Caco-2 (cell line): ENCODE measurements around the gene PDE4D. TPM values are rescaled to one million over a fixed set of nuclear protein-coding genes. Genes with fewer than 3 reads are reported as not detected.
"Not testable (repeated sequence)": the region's sequence is repeated elsewhere in the genome, so short reads cannot be mapped to it uniquely, and the experiment has no call there.

Experiments
- BruUV-seq: library from RNA; stranded (reverse); fragments of 400-500 nt; replicated peaks from 2 replicates; lab custom pipeline; 2021; lab: Mats Ljungman, UMichigan
- CTCF ChIA-PET: fragments of 300-600 bp; sonication (Branson Sonifier 250); formaldehyde crosslinking; loops from one replicate; lab custom pipeline; 2022; ENCODE audit warnings: antibody characterized with exemption; lab: Charles Lee
- POLR2A ChIA-PET: fragments of 300-600 bp; sonication (Branson Sonifier 250); formaldehyde crosslinking; loops from one replicate; lab custom pipeline; 2022; ENCODE audit warnings: antibody characterized with exemption; lab: Charles Lee
- DNase-seq, 2 experiments: peaks; one replicate each; pipeline versions ENCODE4 v3.0.0 to v3.0.0-alpha.2; 2020 to 2022
- H3K27me3 ChIP-seq: replicated peaks from 2 replicates; pipeline ENCODE4 v1.6.0; 2011; ENCODE audit warnings: low read length; ENCODE audit not compliant: control insufficient read depth, insufficient read depth
- H3K36me3 ChIP-seq: 2 replicates; pipeline ENCODE4 v1.5.1; 2011; ENCODE audit warnings: low read length; ENCODE audit not compliant: control insufficient read depth, insufficient read depth
- H3K4me1 ChIP-seq: fragments of 250-450 bp; sonication (Bioruptor Pico); 2 replicates; pipeline ENCODE4 v1.5.1; 2020; ENCODE audit warnings: mild to moderate bottlenecking
- H3K4me3 ChIP-seq: 2 replicates; pipeline ENCODE4 v1.5.1; 2011; ENCODE audit warnings: low read depth, mild to moderate bottlenecking, control low read depth, low read length
- H3K9me3 ChIP-seq: fragments of 250-450 bp; sonication (Bioruptor Pico); 2 replicates; pipeline ENCODE4 v1.5.1; 2020; ENCODE audit warnings: mild to moderate bottlenecking, moderate library complexity
- H3K27ac Mint-ChIP-seq: one replicate; pipeline ENCODE4 v1.8.0; 2022; ENCODE audit warnings: mixed read lengths; ENCODE audit not compliant: unreplicated experiment
- H3K27me3 Mint-ChIP-seq: one replicate; pipeline ENCODE4 v1.8.0; 2022; ENCODE audit warnings: mixed read lengths; ENCODE audit not compliant: insufficient read depth, unreplicated experiment
- H3K36me3 Mint-ChIP-seq: one replicate; pipeline ENCODE4 v1.8.0; 2022; ENCODE audit warnings: mild to moderate bottlenecking, mixed read lengths; ENCODE audit not compliant: insufficient read depth, unreplicated experiment
- H3K4me1 Mint-ChIP-seq: one replicate; pipeline ENCODE4 v1.8.0; 2022; ENCODE audit warnings: low read depth, mixed read lengths; ENCODE audit not compliant: unreplicated experiment
- H3K4me3 Mint-ChIP-seq: one replicate; pipeline ENCODE4 v1.8.0; 2022; ENCODE audit warnings: mild to moderate bottlenecking, moderate library complexity, mixed read lengths; ENCODE audit not compliant: unreplicated experiment
- H3K9me3 Mint-ChIP-seq: one replicate; pipeline ENCODE4 v1.8.0; 2022; ENCODE audit warnings: mixed read lengths; ENCODE audit not compliant: unreplicated experiment
- intact Hi-C: fragments of 100-400 bp; cut with micrococcal nuclease; formaldehyde crosslinking; loops from one replicate; pipeline ENCODE4 v1.10.0; 2022; ENCODE audit not compliant: unreplicated experiment
- total RNA-seq: library from RNA; stranded (reverse); gene quantifications from 2 replicates; pipeline ENCODE4 v1.2.3, GENCODE V29; 2022
- TF ChIP-seq, protein P1 (sequence below), 2 experiments: fragments of 200-600 bp in 1 of 2; IDR thresholded peaks; 1 replicate in 1 of 2; 2 replicates in 1 of 2; pipeline versions ENCODE4 v1.5.1 to v1.8.0; 2011 to 2022; ENCODE audit warnings: antibody characterized with exemption in 1 of 2, control low read depth in 1 of 2, inconsistent platforms in 1 of 2, low read depth in 1 of 2, low read length in 1 of 2, mild to moderate bottlenecking in 1 of 2, moderate library complexity in 1 of 2; ENCODE audit not compliant: insufficient read depth in 1 of 2, severe bottlenecking in 1 of 2, unreplicated experiment in 1 of 2

Gene PDE4D
- total RNA-seq, 1 experiment from 2014 or later = 89.8 TPM

GRCh38 chr5:59312223-59312622, 581.3 kb downstream of the PDE4D start:
- Histone ChIP-seq H3K4me1 (peaks cover 10% of the 10 kb centered on the region), H3K27me3 (no peaks in the 10 kb centered on the region), H3K36me3 (no peaks in the 10 kb centered on the region), H3K4me3 (no peak overlapping the region), H3K9me3 (no peaks in the 10 kb centered on the region)
- Mint-ChIP-seq H3K4me1 (peaks cover 14% of the 10 kb centered on the region), H3K9me3 (no peaks in the 10 kb centered on the region), H3K4me3 (no peak overlapping the region), H3K27me3 (no peaks in the 10 kb centered on the region), H3K36me3 (no peaks in the 10 kb centered on the region), H3K27ac (no peak overlapping the region)
- CTCF ChIA-PET = no interaction called here
- BruUV-seq = no TSS peak
- TF ChIP-seq, protein P1, sequence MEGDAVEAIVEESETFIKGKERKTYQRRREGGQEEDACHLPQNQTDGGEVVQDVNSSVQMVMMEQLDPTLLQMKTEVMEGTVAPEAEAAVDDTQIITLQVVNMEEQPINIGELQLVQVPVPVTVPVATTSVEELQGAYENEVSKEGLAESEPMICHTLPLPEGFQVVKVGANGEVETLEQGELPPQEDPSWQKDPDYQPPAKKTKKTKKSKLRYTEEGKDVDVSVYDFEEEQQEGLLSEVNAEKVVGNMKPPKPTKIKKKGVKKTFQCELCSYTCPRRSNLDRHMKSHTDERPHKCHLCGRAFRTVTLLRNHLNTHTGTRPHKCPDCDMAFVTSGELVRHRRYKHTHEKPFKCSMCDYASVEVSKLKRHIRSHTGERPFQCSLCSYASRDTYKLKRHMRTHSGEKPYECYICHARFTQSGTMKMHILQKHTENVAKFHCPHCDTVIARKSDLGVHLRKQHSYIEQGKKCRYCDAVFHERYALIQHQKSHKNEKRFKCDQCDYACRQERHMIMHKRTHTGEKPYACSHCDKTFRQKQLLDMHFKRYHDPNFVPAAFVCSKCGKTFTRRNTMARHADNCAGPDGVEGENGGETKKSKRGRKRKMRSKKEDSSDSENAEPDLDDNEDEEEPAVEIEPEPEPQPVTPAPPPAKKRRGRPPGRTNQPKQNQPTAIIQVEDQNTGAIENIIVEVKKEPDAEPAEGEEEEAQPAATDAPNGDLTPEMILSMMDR (IDR thresholded peaks at IDR 0.05; ENCODE audit: insufficient read depth in 1 of 2, low read depth in 1 of 2, low read length in 1 of 2, severe bottlenecking in 1 of 2, unreplicated experiment in 1 of 2) = no peak
- POLR2A ChIA-PET = no interaction called here
- DNase-seq = no peak
- intact Hi-C loops = no loop called here

GRCh38 chr5:59308685-59309084, 584.8 kb downstream of the PDE4D start:
- H3K4me3 ChIP-seq, H3K9me3 Mint-ChIP-seq, H3K9me3 ChIP-seq, BruUV-seq, CTCF ChIA-PET, H3K27ac Mint-ChIP-seq, intact Hi-C loops, POLR2A ChIA-PET, H3K27me3 ChIP-seq, DNase-seq, H3K36me3 Mint-ChIP-seq, H3K27me3 Mint-ChIP-seq, H3K36me3 ChIP-seq, H3K4me3 Mint-ChIP-seq: not testable (repeated sequence)
- peaks cover 23% of the 10 kb centered on the region for H3K4me1 Mint-ChIP-seq
- peaks cover 18% of the 10 kb centered on the region for H3K4me1 ChIP-seq

- H3K27me3 ChIP-seq, CTCF ChIA-PET, H3K4me3 ChIP-seq, H3K27me3 Mint-ChIP-seq, POLR2A ChIA-PET, BruUV-seq, H3K9me3 ChIP-seq, H3K36me3 ChIP-seq, H3K36me3 Mint-ChIP-seq: not testable (repeated sequence)
- intact Hi-C loops = loop anchor here (2.0 kb wide), 2 partner anchors 37 to 45 kb away; no protein-coding TSS in a partner anchor
- Mint-ChIP-seq H3K4me1 (peaks cover 42% of the 10 kb centered on the region), H3K4me3 (peak overlapping the region; percentile 41), H3K9me3 (peaks cover 33% of the 10 kb centered on the region), H3K27ac (peak overlapping the region; percentile 64)
- H3K4me1 ChIP-seq = peaks cover 37% of the 10 kb centered on the region
- peak in 1 of 2 experiments; percentile 49 for DNase-seq
Observed at GRCh38 chr5:59303289-59303716, 590.2 kb downstream of the PDE4D start.

DNA sequence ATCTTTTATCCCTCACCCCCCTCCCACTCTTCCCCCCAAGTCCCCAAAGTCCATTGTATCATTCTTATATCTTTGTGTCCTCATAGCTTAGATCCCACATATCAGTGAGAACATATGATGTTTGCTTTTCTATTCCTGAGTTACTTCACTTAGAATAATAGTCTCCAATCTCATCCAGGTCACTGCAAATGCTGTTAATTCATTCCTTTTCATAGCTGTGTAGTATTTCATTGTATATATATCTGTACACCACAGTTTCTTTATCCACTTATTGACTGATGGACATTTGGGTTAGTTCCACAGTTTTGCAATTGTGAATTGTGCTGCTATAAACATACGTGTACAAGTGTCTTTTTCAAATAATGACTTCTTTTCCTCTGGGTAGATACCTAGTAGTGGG, 591.0 kb downstream of the PDE4D start:
- H3K27me3 Mint-ChIP-seq, H3K4me3 ChIP-seq, POLR2A ChIA-PET, H3K36me3 Mint-ChIP-seq, CTCF ChIA-PET, BruUV-seq, DNase-seq, H3K27ac Mint-ChIP-seq, H3K4me3 Mint-ChIP-seq, H3K27me3 ChIP-seq, H3K9me3 ChIP-seq, H3K36me3 ChIP-seq: not testable (repeated sequence)
- peaks cover 37% of the 10 kb centered on the region for H3K4me1 ChIP-seq
- intact Hi-C loops = loop anchor here (2.0 kb wide), 2 partner anchors 36 to 46 kb away; no protein-coding TSS in a partner anchor
- Mint-ChIP-seq H3K9me3 (peaks cover 33% of the 10 kb centered on the region), H3K4me1 (peaks cover 48% of the 10 kb centered on the region)
